HEK293 (cell line): ENCODE measurements around the gene LETM1.

Source experiments
- CTCF ChIA-PET: fragments of 350-600 bp; formaldehyde crosslinking; extraction: SDS; loops from one replicate; lab custom pipeline; 2021; ENCODE audit warnings: antibody characterized with exemption; lab: Yijun Ruan, JAX
- POLR2A ChIA-PET: fragments of 300-600 bp; formaldehyde crosslinking; extraction: SDS; loops from one replicate; lab custom pipeline; 2020; ENCODE audit warnings: antibody characterized with exemption, inconsistent platforms; lab: Yijun Ruan, JAX
- H3K27ac ChIP-seq: fragments of 200-500 bp; sonication (Bioruptor generic); 2 replicates; pipeline ENCODE4 v1.5.1; 2014; ENCODE audit warnings: low read depth, low read length, control low read depth, inconsistent platforms; ENCODE audit errors: extremely low read depth
- H3K36me3 ChIP-seq, 2 experiments: fragments of 200-500 bp in 1 of 2; sonication (Bioruptor generic) in 1 of 2; 1 replicate in 1 of 2; 2 replicates in 1 of 2; pipeline ENCODE4 v1.5.1; 2014 to 2017; ENCODE audit warnings: inconsistent platforms in 2 of 2, low read length in 2 of 2; ENCODE audit not compliant: control insufficient read depth in 2 of 2, insufficient read depth in 1 of 2
- H3K4me1 ChIP-seq: fragments of 200-500 bp; sonication (Bioruptor generic); 2 replicates; pipeline ENCODE4 v1.5.1; 2014; ENCODE audit warnings: mild to moderate bottlenecking, low read length, inconsistent platforms; ENCODE audit not compliant: control insufficient read depth, insufficient read depth
- H3K4me3 ChIP-seq: 2 replicates; pipeline ENCODE4 v1.5.1; 2011; ENCODE audit warnings: low read depth, mild to moderate bottlenecking, control low read depth, low read length, moderate library complexity
- H3K9me3 ChIP-seq: fragments of 200-500 bp; sonication (Bioruptor generic); 2 replicates; pipeline ENCODE4 v1.5.1; 2014; ENCODE audit warnings: low read depth, low read length, inconsistent platforms; ENCODE audit not compliant: control insufficient read depth, insufficient read depth
- BCL11A ChIP-seq: fragments of 450-650 bp; formaldehyde crosslinking; IDR thresholded peaks from 2 replicates; pipeline ENCODE4 v1.5.1; 2016; ENCODE audit warnings: low read depth, missing biosample characterization, missing genetic modification characterization
- GLIS2 ChIP-seq: fragments of 450-650 bp; formaldehyde crosslinking; IDR thresholded peaks from 2 replicates; pipeline ENCODE4 v1.5.1; 2016; ENCODE audit warnings: missing biosample characterization, missing genetic modification characterization
- KLF1 ChIP-seq: fragments of 450-650 bp; formaldehyde crosslinking; IDR thresholded peaks from 2 replicates; pipeline ENCODE4 v1.5.1; 2016; ENCODE audit warnings: missing biosample characterization, missing genetic modification characterization
- KLF10 ChIP-seq: fragments of 450-650 bp; IDR thresholded peaks from 2 replicates; pipeline ENCODE4 v1.5.1; 2018; ENCODE audit warnings: missing biosample characterization, mild to moderate bottlenecking, missing genetic modification characterization
- KLF7 ChIP-seq: fragments of 450-650 bp; formaldehyde crosslinking; IDR thresholded peaks from 2 replicates; pipeline ENCODE4 v1.5.1; 2016; ENCODE audit warnings: missing biosample characterization, missing genetic modification characterization, borderline replicate concordance
- KLF8 ChIP-seq: fragments of 450-650 bp; formaldehyde crosslinking; IDR thresholded peaks from 2 replicates; pipeline ENCODE4 v1.5.1; 2016; ENCODE audit warnings: missing biosample characterization, missing genetic modification characterization
- PATZ1 ChIP-seq: fragments of 450-650 bp; formaldehyde crosslinking; IDR thresholded peaks from 2 replicates; pipeline ENCODE4 v1.5.1; 2016; ENCODE audit warnings: missing biosample characterization, missing genetic modification characterization
- SALL2 ChIP-seq: fragments of 450-650 bp; formaldehyde crosslinking; IDR thresholded peaks from 2 replicates; pipeline ENCODE4 v1.5.0; 2017; ENCODE audit warnings: missing biosample characterization, mild to moderate bottlenecking, missing genetic modification characterization, borderline replicate concordance
- ZBTB20 ChIP-seq: fragments of 450-650 bp; formaldehyde crosslinking; IDR thresholded peaks from 2 replicates; pipeline ENCODE4 v1.5.1; 2016; ENCODE audit warnings: missing biosample characterization, missing genetic modification characterization
- ZFP69B ChIP-seq: fragments of 450-650 bp; formaldehyde crosslinking; IDR thresholded peaks from 2 replicates; pipeline ENCODE4 v1.5.1; 2016; ENCODE audit warnings: missing biosample characterization, missing genetic modification characterization
- ZIC2 ChIP-seq: fragments of 450-650 bp; formaldehyde crosslinking; IDR thresholded peaks from 2 replicates; pipeline ENCODE4 v1.5.1; 2016; ENCODE audit warnings: missing biosample characterization, missing genetic modification characterization
- ZNF132 ChIP-seq: fragments of 450-650 bp; formaldehyde crosslinking; IDR thresholded peaks from 2 replicates; pipeline ENCODE4 v1.5.1; 2017; ENCODE audit warnings: missing biosample characterization, missing genetic modification characterization, borderline replicate concordance
- ZNF292 ChIP-seq: fragments of 450-650 bp; formaldehyde crosslinking; IDR thresholded peaks from 2 replicates; pipeline ENCODE4 v1.5.1; 2016; ENCODE audit warnings: low read depth, missing biosample characterization, missing genetic modification characterization, borderline replicate concordance
- ZNF341 ChIP-seq: fragments of 450-650 bp; formaldehyde crosslinking; IDR thresholded peaks from 2 replicates; pipeline ENCODE4; 2016; ENCODE audit warnings: low read depth, missing biosample characterization, missing genetic modification characterization
- ZNF362 ChIP-seq: fragments of 450-650 bp; formaldehyde crosslinking; IDR thresholded peaks from 2 replicates; pipeline ENCODE4 v1.5.1; 2016; ENCODE audit warnings: missing biosample characterization, missing genetic modification characterization
- ZNF629 ChIP-seq: fragments of 450-650 bp; formaldehyde crosslinking; IDR thresholded peaks from 2 replicates; pipeline ENCODE4 v1.5.1; 2017; ENCODE audit warnings: missing biosample characterization, missing genetic modification characterization
- ZNF692 ChIP-seq: fragments of 450-650 bp; formaldehyde crosslinking; IDR thresholded peaks from 2 replicates; pipeline ENCODE4 v1.5.1; 2016; ENCODE audit warnings: missing biosample characterization, missing genetic modification characterization
- ZNF701 ChIP-seq: fragments of 450-650 bp; formaldehyde crosslinking; IDR thresholded peaks from 2 replicates; pipeline ENCODE4 v1.5.1; 2016; ENCODE audit warnings: missing biosample characterization, missing genetic modification characterization
- TF ChIP-seq, protein P1 (sequence below): fragments of 450-650 bp; formaldehyde crosslinking; IDR thresholded peaks from 2 replicates; pipeline ENCODE4 v1.5.1; 2017; ENCODE audit warnings: missing biosample characterization, missing genetic modification characterization
- TF ChIP-seq, protein P2 (sequence below): fragments of 450-650 bp; formaldehyde crosslinking; IDR thresholded peaks from 2 replicates; pipeline ENCODE4 v1.5.1; 2016; ENCODE audit warnings: missing biosample characterization, missing genetic modification characterization
- TF ChIP-seq, protein P3 (sequence below): fragments of 450-650 bp; formaldehyde crosslinking; IDR thresholded peaks from 2 replicates; pipeline ENCODE4 v1.5.1; 2017; ENCODE audit warnings: missing biosample characterization, missing genetic modification characterization
- TF ChIP-seq, protein P4 (sequence below): fragments of 450-650 bp; formaldehyde crosslinking; IDR thresholded peaks from 2 replicates; pipeline ENCODE4; 2016; ENCODE audit warnings: missing biosample characterization, missing genetic modification characterization

Gene LETM1

GRCh38 chr4:1807332-1807777 is 48.6 kb downstream of the LETM1 start:
- Histone ChIP-seq H3K4me3 (no peak overlapping the region), H3K36me3 (peaks cover 0 to 50% of the 10 kb centered on the region in 2 experiments; a peak in 1 of 3 replicates), H3K9me3 (no peaks in the 10 kb centered on the region)
- TF ChIP-seq KLF8 (tag by site-specific recombination) (0 out of 2 replicates have a peak, but pooled peaks have one; percentile 39), KLF7 (0 out of 2 replicates have a peak, but pooled peaks have one; percentile 25), PATZ1 (tag by site-specific recombination) (peak; percentile 46; the same call in 1 of the 2 replicates), ZFP69B (peak; percentile 71), BCL11A (no peak), ZNF701 (tag by site-specific recombination) (no peak), ZBTB20 (no peak), SALL2 (tag by site-specific recombination) (no peak), KLF1 (tag by site-specific recombination) (0 out of 2 replicates have a peak, but pooled peaks have one; percentile 9), ZNF629 (tag by site-specific recombination) (no peak), ZNF341 (tag by site-specific recombination) (no peak), GLIS2 (tag by site-specific recombination) (0 out of 2 replicates have a peak, but pooled peaks have one; percentile 48), ZNF362 (tag by site-specific recombination) (no peak), ZNF132 (tag by site-specific recombination) (no peak), ZNF692 (0 out of 2 replicates have a peak, but pooled peaks have one; percentile 36), ZNF292 (tag by site-specific recombination) (no peak), ZIC2 (peak; percentile 40; the same call in 1 of the 2 replicates), KLF10 (no peak)
- TF ChIP-seq, protein P1, sequence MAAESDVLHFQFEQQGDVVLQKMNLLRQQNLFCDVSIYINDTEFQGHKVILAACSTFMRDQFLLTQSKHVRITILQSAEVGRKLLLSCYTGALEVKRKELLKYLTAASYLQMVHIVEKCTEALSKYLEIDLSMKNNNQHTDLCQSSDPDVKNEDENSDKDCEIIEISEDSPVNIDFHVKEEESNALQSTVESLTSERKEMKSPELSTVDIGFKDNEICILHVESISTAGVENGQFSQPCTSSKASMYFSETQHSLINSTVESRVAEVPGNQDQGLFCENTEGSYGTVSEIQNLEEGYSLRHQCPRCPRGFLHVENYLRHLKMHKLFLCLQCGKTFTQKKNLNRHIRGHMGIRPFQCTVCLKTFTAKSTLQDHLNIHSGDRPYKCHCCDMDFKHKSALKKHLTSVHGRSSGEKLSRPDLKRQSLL (tag by site-specific recombination) = 0 out of 2 replicates have a peak, but pooled peaks have one; percentile 15
- TF ChIP-seq, protein P2, sequence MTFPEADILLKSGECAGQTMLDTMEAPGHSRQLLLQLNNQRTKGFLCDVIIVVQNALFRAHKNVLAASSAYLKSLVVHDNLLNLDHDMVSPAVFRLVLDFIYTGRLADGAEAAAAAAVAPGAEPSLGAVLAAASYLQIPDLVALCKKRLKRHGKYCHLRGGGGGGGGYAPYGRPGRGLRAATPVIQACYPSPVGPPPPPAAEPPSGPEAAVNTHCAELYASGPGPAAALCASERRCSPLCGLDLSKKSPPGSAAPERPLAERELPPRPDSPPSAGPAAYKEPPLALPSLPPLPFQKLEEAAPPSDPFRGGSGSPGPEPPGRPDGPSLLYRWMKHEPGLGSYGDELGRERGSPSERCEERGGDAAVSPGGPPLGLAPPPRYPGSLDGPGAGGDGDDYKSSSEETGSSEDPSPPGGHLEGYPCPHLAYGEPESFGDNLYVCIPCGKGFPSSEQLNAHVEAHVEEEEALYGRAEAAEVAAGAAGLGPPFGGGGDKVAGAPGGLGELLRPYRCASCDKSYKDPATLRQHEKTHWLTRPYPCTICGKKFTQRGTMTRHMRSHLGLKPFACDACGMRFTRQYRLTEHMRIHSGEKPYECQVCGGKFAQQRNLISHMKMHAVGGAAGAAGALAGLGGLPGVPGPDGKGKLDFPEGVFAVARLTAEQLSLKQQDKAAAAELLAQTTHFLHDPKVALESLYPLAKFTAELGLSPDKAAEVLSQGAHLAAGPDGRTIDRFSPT (tag by site-specific recombination) = peak; percentile 40; the same call in 1 of the 2 replicates
- TF ChIP-seq, protein P3, sequence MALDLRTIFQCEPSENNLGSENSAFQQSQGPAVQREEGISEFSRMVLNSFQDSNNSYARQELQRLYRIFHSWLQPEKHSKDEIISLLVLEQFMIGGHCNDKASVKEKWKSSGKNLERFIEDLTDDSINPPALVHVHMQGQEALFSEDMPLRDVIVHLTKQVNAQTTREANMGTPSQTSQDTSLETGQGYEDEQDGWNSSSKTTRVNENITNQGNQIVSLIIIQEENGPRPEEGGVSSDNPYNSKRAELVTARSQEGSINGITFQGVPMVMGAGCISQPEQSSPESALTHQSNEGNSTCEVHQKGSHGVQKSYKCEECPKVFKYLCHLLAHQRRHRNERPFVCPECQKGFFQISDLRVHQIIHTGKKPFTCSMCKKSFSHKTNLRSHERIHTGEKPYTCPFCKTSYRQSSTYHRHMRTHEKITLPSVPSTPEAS (tag by site-specific recombination) = peak; percentile 71
- TF ChIP-seq, protein P4, sequence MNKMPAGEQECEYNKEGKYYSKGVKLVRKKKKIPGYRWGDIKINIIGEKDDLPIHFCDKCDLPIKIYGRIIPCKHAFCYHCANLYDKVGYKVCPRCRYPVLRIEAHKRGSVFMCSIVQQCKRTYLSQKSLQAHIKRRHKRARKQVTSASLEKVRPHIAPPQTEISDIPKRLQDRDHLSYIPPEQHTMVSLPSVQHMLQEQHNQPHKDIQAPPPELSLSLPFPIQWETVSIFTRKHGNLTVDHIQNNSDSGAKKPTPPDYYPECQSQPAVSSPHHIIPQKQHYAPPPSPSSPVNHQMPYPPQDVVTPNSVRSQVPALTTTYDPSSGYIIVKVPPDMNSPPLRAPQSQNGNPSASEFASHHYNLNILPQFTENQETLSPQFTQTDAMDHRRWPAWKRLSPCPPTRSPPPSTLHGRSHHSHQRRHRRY = no peak
- TF ChIP-seq, all 188 proteins: peak for 11
- CTCF ChIA-PET = interaction anchor here (0.9 to 7.9 kb wide), 4 partner anchors 10 to 114 kb away, joined by 3 to 148 read pairs (median 4); no protein-coding TSS in a partner anchor
- H3K4me1 ChIP-seq = no peaks in the 10 kb centered on the region
- POLR2A ChIA-PET = interaction anchor here (0.7 to 0.9 kb wide), 2 partner anchors 63 to 96 kb away, joined by 3 read pairs; no protein-coding TSS in a partner anchor
- no peak overlapping the region for H3K27ac ChIP-seq
